Measurements from ENCODE around the gene GUCY2C.

- TF ChIP-seq CTCF (IDR thresholded peaks at IDR 0.05; ENCODE audit: low read depth, low read length, poor library complexity, severe bottlenecking): no peak
- no peak for TF ChIP-seq EZH2phosphoT487 (IDR thresholded peaks at IDR 0.05; ENCODE audit: borderline replicate concordance, low read length)
Measured at GRCh38 chr12:14701809-14702568, 5.6 kb upstream of the GUCY2C start.
